Left lung (tissue), 10 donors: ENCODE measurements around the gene PRORP. TPM values are rescaled to one million over a fixed set of nuclear protein-coding genes. Genes with fewer than 3 reads are reported as not detected.
A peak's percentile ranks its signal among the peaks of the same experiment; 100 is the strongest.

Experiments
- ATAC-seq: fragments of 200-7000 bp; cut with Tn5 transposase; one replicate; pipeline ENCODE4 v1.9.1; 2020; ENCODE audit warnings: moderate library complexity
- DNase-seq, 4 donors: peaks; one replicate each; pipeline ENCODE4 v3.0.0-alpha.2; 2013 to 2020
- H3K27ac ChIP-seq, 2 donors: fragments of 200-600 bp; sonication (generic) in 1 of 2; one replicate each; pipeline versions ENCODE4 v1.5.0 to v1.8.0; 2020 to 2021
- H3K27me3 ChIP-seq, 2 donors: fragments of 200-600 bp; sonication (generic) in 1 of 2; one replicate each; pipeline versions ENCODE4 v1.5.0 to v1.8.0; 2020 to 2021
- H3K36me3 ChIP-seq, 2 donors: fragments of 200-600 bp; sonication (generic) in 1 of 2; one replicate each; pipeline versions ENCODE4 v1.5.0 to v1.8.0; 2020 to 2021
- H3K4me1 ChIP-seq, 2 donors: fragments of 200-600 bp; one replicate each; pipeline ENCODE4 v1.8.0; 2021
- H3K4me3 ChIP-seq, 2 donors: fragments of 200-600 bp; sonication (generic) in 1 of 2; one replicate each; pipeline versions ENCODE4 v1.5.0 to v1.8.0; 2020 to 2021; ENCODE audit warnings: mild to moderate bottlenecking in 1 of 2
- H3K9me3 ChIP-seq, 2 donors: fragments of 200-600 bp; sonication (generic) in 1 of 2; one replicate each; pipeline versions ENCODE4 v1.5.0 to v1.8.0; 2020 to 2021
- CTCF ChIP-seq, 2 donors: fragments of 200-600 bp; sonication (generic) in 1 of 2; IDR thresholded peaks; one replicate each; pipeline versions ENCODE4 v1.5.0 to v1.8.0; 2021; ENCODE audit warnings: antibody characterized with exemption in 2 of 2
- intact Hi-C, 2 donors: fragments of 100-400 bp; cut with DNase I; formaldehyde crosslinking; loops; one replicate each; pipeline versions ENCODE4 v1.11.2 to v1.14.2; 2022
- polyA plus RNA-seq, 6 donors: library from polyadenylated mRNA; unstranded; fragments of 120-200 nt; gene quantifications; one replicate each; pipeline ENCODE4 v1.2.1, GENCODE V29; 2013; ENCODE audit not compliant: insufficient read length in 6 of 6
- total RNA-seq, 2 donors: library from RNA; stranded (reverse); fragmentation: NEBNext Ultra II Directional; extraction: Animal tissue kit (Norgen Biotek cat#: 25700); gene quantifications; one replicate each; pipeline ENCODE4 v1.2.1, GENCODE V29; 2021
- donor health status: DM: no; HTN: yes; CAD: no.
- donor health status: DM: no; HTN: no; CAD: no.

Gene PRORP
- total and polyA plus RNA-seq, 8 donors = 26.7 to 38.8 (median 29.5) TPM

DNA sequence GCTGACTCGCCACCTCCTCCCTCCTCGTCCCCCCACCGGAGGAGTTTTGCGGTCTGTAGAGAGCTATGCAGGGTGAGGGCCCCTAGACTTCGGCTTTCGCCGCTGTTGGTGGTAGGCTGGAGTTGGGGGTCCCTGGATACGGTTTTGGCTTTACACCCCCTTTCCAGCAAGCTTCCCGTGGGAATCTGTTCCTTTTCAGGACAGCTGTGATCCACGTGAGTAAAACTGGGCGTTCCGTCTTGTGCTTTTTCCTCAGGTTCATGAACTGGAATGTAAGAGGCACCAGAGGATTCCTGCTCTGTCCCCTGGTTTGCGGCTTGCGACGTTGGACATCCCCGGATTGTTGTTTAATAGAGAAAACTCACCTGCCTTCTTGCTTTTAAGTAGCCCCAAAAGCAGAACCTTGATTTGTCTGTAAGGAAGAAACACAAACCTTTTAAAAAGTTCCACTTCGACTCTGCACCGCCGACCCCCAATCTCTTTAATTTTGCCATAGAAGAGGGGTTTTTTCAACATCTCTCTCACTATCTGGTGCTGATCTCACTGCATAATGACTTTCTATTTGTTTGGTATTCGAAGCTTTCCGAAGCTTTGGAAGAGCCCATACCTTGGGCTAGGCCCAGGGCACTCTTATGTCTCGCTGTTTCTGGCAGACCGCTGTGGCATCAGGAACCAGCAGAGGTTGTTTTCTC lies 490 bp downstream of the PRORP start:
- no peak for TF ChIP-seq CTCF (IDR thresholded peaks at IDR 0.05)
- ATAC-seq (peak; percentile 26), DNase-seq (no peak)
- Histone ChIP-seq H3K27me3 (no peaks in the 10 kb centered on the region), H3K27ac (peak overlapping the region; percentile 97 to 98), H3K9me3 (no peaks in the 10 kb centered on the region), H3K4me3 (peak overlapping the region; percentile 74 to 78), H3K36me3 (peaks cover 0 to 29% of the 10 kb centered on the region in 2 donors), H3K4me1 (peaks cover 10 to 67% of the 10 kb centered on the region in 2 donors)
- intact Hi-C loops = no loop called here

DNA sequence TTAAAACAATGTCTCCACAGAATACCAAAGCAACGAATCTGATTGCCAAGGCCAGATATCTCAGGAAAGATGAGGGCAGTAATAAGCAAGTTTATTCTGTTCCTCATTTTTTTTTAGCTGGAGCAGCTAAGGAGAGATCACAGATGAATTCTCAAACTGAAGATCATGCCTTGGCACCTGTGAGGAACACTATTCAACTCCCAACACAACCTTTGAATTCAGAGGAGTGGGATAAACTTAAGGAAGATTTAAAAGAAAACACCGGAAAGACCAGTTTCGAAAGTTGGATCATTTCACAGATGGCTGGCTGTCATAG lies 994 bp downstream of the PRORP start:
- Histone ChIP-seq H3K9me3 (no peaks in the 10 kb centered on the region), H3K4me3 (peak overlapping the region; percentile 74 to 78), H3K36me3 (peaks cover 0 to 29% of the 10 kb centered on the region in 2 donors), H3K27ac (peak overlapping the region; percentile 97 to 98), H3K4me1 (peaks cover 10 to 63% of the 10 kb centered on the region in 2 donors), H3K27me3 (no peaks in the 10 kb centered on the region)
- TF ChIP-seq CTCF (IDR thresholded peaks at IDR 0.05) = no peak
- intact Hi-C loops = no loop called here
- ATAC-seq (no peak), DNase-seq (no peak)

GRCh38 chr14:35124127-35124526 lies 1.8 kb downstream of the PRORP start:
- Histone ChIP-seq H3K27ac (peak overlapping the region in 1 of 2 donors; percentile 98), H3K4me3 (peak overlapping the region in 1 of 2 donors; percentile 78), H3K9me3 (no peaks in the 10 kb centered on the region), H3K36me3 (peaks cover 0 to 21% of the 10 kb centered on the region in 2 donors), H3K4me1 (peaks cover 10 to 55% of the 10 kb centered on the region in 2 donors), H3K27me3 (no peaks in the 10 kb centered on the region)
- no peak for TF ChIP-seq CTCF (IDR thresholded peaks at IDR 0.05)
- no peak for DNase-seq
- intact Hi-C loops = no loop called here
- ATAC-seq = no peak

- Histone ChIP-seq H3K9me3 (no peaks in the 10 kb centered on the region), H3K27me3 (no peaks in the 10 kb centered on the region), H3K36me3 (peaks cover 0 to 50% of the 10 kb centered on the region in 2 donors), H3K4me1 (no peaks in the 10 kb centered on the region), H3K27ac (no peak overlapping the region), H3K4me3 (no peak overlapping the region)
- intact Hi-C loops = no loop called here
- no peak for TF ChIP-seq CTCF (IDR thresholded peaks at IDR 0.05)
- no peak for ATAC-seq
- no peak for DNase-seq
Observed at GRCh38 chr14:35133542-35134328, 11.4 kb downstream of the PRORP start.

- Histone ChIP-seq H3K36me3 (peaks cover 0 to 50% of the 10 kb centered on the region in 2 donors), H3K4me1 (no peaks in the 10 kb centered on the region), H3K27ac (no peak overlapping the region), H3K27me3 (no peaks in the 10 kb centered on the region), H3K4me3 (no peak overlapping the region), H3K9me3 (no peaks in the 10 kb centered on the region)
- intact Hi-C loops = no loop called here
- no peak for DNase-seq
- TF ChIP-seq CTCF (IDR thresholded peaks at IDR 0.05) = no peak
- no peak for ATAC-seq
Observed at GRCh38 chr14:35134329-35135123, 12.2 kb downstream of the PRORP start.
